ENCODE data around the gene GPC4. TPM values are rescaled to one million over a fixed set of nuclear protein-coding genes. Genes with fewer than 3 reads are reported as not detected.

GPC4 gene
- total and polyA plus RNA-seq, 7 donors: 7.3 to 22.0 (median 12.3) TPM

DNA sequence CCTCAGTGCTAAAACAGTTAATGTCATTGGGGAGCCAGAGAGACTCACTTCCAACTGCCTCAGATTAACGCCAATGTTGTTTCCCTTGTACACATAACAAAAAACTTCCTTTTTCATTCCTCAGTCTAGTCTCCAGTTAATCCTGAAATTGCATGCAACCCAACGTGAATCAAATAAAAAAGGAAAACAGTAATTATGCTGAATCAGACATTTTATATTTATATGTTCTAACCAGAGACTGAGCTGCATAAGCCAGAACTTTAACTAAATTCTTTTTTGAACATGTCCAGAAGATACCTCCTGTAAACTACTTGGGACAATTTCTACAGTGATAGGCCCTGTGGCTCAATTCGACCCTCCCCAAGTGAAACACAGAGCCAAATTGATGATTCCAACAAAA, 4.7 kb downstream of the GPC4 start:
- Histone ChIP-seq H3K27me3 (ENCODE audit: insufficient read depth in 3 of 3, low read length in 2 of 3) (peaks cover 0 to 5% (median 0%) of the 10 kb centered on the region in 3 donors), H3K9me3 (no peaks in the 10 kb centered on the region), H3K36me3 (ENCODE audit: insufficient read depth in 1 of 2, low read depth in 1 of 2) (no peaks in the 10 kb centered on the region), H3K4me1 (peaks cover 9% of the 10 kb centered on the region), H3K27ac (no peak overlapping the region), H3K4me3 (no peak overlapping the region)
- intact Hi-C loops (cut with DNase I): loop anchor here (10.0 kb wide), 3 partner anchors 114 to 254 kb away; no protein-coding TSS in a partner anchor
- DNase-seq (no peak), ATAC-seq (no peak)
- 39 to 54% (median 45%) methylated on average over 3 of the region's 3 CpGs for WGBS, 3 donors
- TF ChIP-seq, protein P1, sequence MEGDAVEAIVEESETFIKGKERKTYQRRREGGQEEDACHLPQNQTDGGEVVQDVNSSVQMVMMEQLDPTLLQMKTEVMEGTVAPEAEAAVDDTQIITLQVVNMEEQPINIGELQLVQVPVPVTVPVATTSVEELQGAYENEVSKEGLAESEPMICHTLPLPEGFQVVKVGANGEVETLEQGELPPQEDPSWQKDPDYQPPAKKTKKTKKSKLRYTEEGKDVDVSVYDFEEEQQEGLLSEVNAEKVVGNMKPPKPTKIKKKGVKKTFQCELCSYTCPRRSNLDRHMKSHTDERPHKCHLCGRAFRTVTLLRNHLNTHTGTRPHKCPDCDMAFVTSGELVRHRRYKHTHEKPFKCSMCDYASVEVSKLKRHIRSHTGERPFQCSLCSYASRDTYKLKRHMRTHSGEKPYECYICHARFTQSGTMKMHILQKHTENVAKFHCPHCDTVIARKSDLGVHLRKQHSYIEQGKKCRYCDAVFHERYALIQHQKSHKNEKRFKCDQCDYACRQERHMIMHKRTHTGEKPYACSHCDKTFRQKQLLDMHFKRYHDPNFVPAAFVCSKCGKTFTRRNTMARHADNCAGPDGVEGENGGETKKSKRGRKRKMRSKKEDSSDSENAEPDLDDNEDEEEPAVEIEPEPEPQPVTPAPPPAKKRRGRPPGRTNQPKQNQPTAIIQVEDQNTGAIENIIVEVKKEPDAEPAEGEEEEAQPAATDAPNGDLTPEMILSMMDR (IDR thresholded peaks at IDR 0.05): no peak

DNA sequence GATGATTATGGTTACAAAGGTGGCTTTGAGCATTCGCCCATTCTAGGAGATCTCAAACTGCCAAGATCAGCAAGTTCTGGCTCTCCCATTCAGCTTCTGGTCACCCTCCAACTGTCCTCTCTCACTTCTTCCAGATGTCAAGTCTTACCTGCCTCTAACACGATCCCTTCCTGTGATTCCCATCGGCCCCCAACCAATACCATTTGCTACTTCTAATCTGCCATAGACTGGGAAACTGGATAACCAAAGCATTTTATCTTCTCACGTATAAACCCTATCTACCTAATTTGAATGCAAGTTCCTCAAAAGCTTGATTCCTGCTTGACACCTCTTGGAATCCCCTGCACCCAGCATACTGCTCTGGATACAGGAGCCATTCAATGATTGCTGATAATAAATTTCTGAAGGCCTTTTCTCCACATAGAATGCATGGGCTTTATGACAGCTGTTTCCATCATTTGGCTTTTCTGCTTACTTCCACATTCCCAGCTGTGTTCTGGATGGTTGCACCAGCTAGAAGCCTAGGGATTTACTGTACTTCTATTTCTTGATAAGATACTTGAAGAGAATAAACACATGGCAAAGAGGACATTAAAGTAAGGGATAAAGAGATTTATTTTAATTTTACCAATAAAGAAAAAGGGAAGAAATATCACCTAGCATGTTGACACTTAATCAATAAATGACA, 9.6 kb downstream of the GPC4 start:
- ATAC-seq: peak in 2 of 4 donors; percentile 40 to 41
- no peak overlapping the region for H3K27ac ChIP-seq
- H3K4me1 ChIP-seq: peaks cover 5% of the 10 kb centered on the region
- intact Hi-C loops (cut with DNase I): loop anchor here in 1 of 2 donors (5.0 kb wide), 1 partner anchor 73 kb away; no protein-coding TSS in a partner anchor
- no peak for DNase-seq
- no peaks in the 10 kb centered on the region for H3K27me3 ChIP-seq (ENCODE audit: insufficient read depth in 3 of 3, low read length in 2 of 3)
- no peak overlapping the region for H3K4me3 ChIP-seq
- H3K36me3 ChIP-seq (ENCODE audit: insufficient read depth in 1 of 2, low read depth in 1 of 2): no peaks in the 10 kb centered on the region
- no peaks in the 10 kb centered on the region for H3K9me3 ChIP-seq
- TF ChIP-seq, protein P1 (IDR thresholded peaks at IDR 0.05): no peak
- WGBS, 3 donors: 49 to 85% (median 61%) methylated on average over 4 of the region's 4 CpGs

DNA sequence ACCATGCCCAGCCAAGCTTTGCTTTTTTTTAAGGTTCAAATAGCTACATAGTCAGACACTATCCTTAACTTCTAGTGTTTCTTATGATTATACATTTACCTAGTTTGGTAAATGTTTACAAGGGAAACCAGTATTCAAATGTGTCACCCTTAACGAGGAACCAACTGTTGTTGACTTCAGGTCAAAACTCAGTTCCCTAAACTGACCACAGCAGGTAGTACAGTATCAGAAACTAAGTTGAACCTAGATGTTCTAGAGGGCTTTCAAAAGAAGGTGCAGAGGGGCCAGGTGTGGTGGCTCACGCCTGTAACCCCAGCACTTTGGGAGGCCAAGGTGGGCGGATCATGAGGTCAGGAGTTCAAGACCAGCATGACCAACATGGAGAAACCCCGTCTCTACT, 11.3 kb downstream of the GPC4 start:
- no peaks in the 10 kb centered on the region for H3K27me3 ChIP-seq (ENCODE audit: insufficient read depth in 3 of 3, low read length in 2 of 3)
- H3K27ac ChIP-seq: no peak overlapping the region
- WGBS, 3 donors: 88 to 93% (median 92%) methylated on average over 4 of the region's 4 CpGs
- TF ChIP-seq, protein P1 (IDR thresholded peaks at IDR 0.05): no peak
- no peak for DNase-seq
- intact Hi-C loops (cut with DNase I): no loop called here
- no peaks in the 10 kb centered on the region for H3K9me3 ChIP-seq
- no peak for ATAC-seq
- peaks cover 5% of the 10 kb centered on the region for H3K4me1 ChIP-seq
- H3K4me3 ChIP-seq: no peak overlapping the region
- H3K36me3 ChIP-seq (ENCODE audit: insufficient read depth in 1 of 2, low read depth in 1 of 2): no peaks in the 10 kb centered on the region

DNA sequence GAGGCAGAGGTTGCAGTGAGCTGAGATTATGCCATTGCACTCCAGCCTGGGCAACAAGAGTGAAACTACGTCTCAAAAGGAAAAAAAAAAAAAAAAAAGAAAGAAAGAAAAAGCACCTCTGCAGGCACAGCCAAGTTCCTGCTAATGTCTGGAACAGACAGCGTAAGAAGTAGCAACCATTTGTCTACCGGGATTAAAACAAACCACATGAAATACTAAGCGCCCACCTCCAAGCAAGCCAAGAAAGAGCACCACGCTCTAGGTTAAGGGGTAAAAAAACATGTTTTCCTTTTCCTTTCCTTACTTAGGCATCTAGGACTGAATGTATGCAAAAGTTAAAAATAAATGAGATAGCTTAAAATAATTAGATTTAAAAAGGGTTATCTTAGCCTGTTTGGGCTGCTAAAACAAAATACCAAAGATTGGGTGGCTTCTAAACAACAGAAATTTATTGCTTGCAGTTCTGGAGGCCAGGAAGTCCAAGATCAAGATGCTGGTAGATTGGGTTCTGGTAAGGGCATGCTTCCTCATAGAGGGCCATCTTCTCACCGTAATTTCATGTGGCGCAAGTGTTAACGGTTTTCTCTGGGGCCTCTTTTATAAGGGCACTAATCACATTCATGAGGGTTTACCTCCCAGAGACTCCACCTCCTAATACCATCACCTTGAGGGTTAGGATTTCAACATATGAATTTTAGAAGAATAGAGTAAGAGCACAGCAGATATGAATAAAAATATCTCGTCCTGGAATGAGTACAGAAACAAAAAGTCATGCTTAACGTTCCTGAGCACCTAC, 12.3 kb downstream of the GPC4 start:
- 60 to 79% (median 62%) methylated on average over 9 to 10 of the region's 10 CpGs for WGBS, 3 donors
- no peaks in the 10 kb centered on the region for H3K36me3 ChIP-seq (ENCODE audit: insufficient read depth in 1 of 2, low read depth in 1 of 2)
- H3K27me3 ChIP-seq (ENCODE audit: insufficient read depth in 3 of 3, low read length in 2 of 3): no peaks in the 10 kb centered on the region
- H3K4me1 ChIP-seq: peaks cover 5% of the 10 kb centered on the region
- no peak for DNase-seq
- intact Hi-C loops (cut with DNase I): no loop called here
- no peak for ATAC-seq
- H3K4me3 ChIP-seq: no peak overlapping the region
- no peaks in the 10 kb centered on the region for H3K9me3 ChIP-seq
- TF ChIP-seq, protein P1 (IDR thresholded peaks at IDR 0.05): no peak
- no peak overlapping the region for H3K27ac ChIP-seq

Data from psoas muscle (tissue), 8 donors.